T47D (cell line): ENCODE data around the gene VRK3.

Experiments used
- DNase-seq, 2 experiments: peaks; one replicate each; pipeline versions ENCODE4 v3.0.0 to v3.0.0-alpha.2; 2011 to 2012; ENCODE audit warnings: low read depth in 1 of 2, low spot score in 1 of 2
- JUND ChIP-seq: IDR thresholded peaks from 2 replicates; pipeline ENCODE4 v1.6.1; 2012; ENCODE audit warnings: low read depth
- in situ Hi-C: cut with HindIII; loops from 2 replicates; pipeline ENCODE4 v1.10.0; 2016; ENCODE audit warnings: low sequenced_read_pairs, low pct_unique_long_range_greater_than_20kb

VRK3 gene

GRCh38 chr19:50000038-50000840 is 24.9 kb downstream of the VRK3 start:
- in situ Hi-C loops: no loop called here
- no peak for TF ChIP-seq JUND
- no peak for DNase-seq

- no peak for TF ChIP-seq JUND
- no peak for DNase-seq
- in situ Hi-C loops: no loop called here
These were observed 25.7 kb downstream of the VRK3 start for GRCh38 chr19:49999371-50000010.

- in situ Hi-C loops: no loop called here
- no peak for TF ChIP-seq JUND
- DNase-seq: peak; percentile 57 to 61
These were observed 27.5 kb downstream of the VRK3 start for GRCh38 chr19:49997709-49998108.

GRCh38 chr19:49988433-49988832 is 36.7 kb downstream of the VRK3 start:
- no peak for TF ChIP-seq JUND
- in situ Hi-C loops: no loop called here
- no peak for DNase-seq

- in situ Hi-C loops: no loop called here
These were observed 37.2 kb downstream of the VRK3 start for GRCh38 chr19:49988007-49988406.

GRCh38 chr19:49987159-49987698 is 37.9 kb downstream of the VRK3 start:
- DNase-seq: peak; percentile 46 to 98
- TF ChIP-seq JUND: no peak
- in situ Hi-C loops: no loop called here

More at GRCh38 chr19:49988007-49988406, 37.2 kb downstream of the VRK3 start:
- TF ChIP-seq JUND: no peak
- DNase-seq: no peak

- no peak for TF ChIP-seq JUND
- in situ Hi-C loops: no loop called here
- DNase-seq: no peak
These were observed 38.8 kb downstream of the VRK3 start for GRCh38 chr19:49986354-49986753.

- DNase-seq: no peak
- in situ Hi-C loops: no loop called here
- TF ChIP-seq JUND: no peak
These were observed 39.3 kb downstream of the VRK3 start for GRCh38 chr19:49985871-49986270.

GRCh38 chr19:49984491-49984890 is 40.7 kb downstream of the VRK3 start:
- no peak for DNase-seq
- in situ Hi-C loops: no loop called here
- TF ChIP-seq JUND: no peak

GRCh38 chr19:49983645-49984229 is 41.4 kb downstream of the VRK3 start:
- in situ Hi-C loops: no loop called here
- DNase-seq: peak in 1 of 2 experiments; percentile 60

GRCh38 chr19:49981603-49982593 is 43.3 kb downstream of the VRK3 start:
- no peak for TF ChIP-seq JUND
- in situ Hi-C loops: no loop called here
- no peak for DNase-seq

More at GRCh38 chr19:49983645-49984229, 41.4 kb downstream of the VRK3 start:
- no peak for TF ChIP-seq JUND

- no peak for DNase-seq
- no peak for TF ChIP-seq JUND
- in situ Hi-C loops: no loop called here
These were observed 46.8 kb downstream of the VRK3 start for GRCh38 chr19:49978324-49978723.
